H1 (cell line): ENCODE data around the gene CAMTA1. TPM values are rescaled to one million over a fixed set of nuclear protein-coding genes. Genes with fewer than 3 reads are reported as not detected.

ENCODE experiments used
- CTCF ChIA-PET: fragments of 300-600 bp; sonication (Branson Sonifier 250); formaldehyde crosslinking; loops from one replicate; lab custom pipeline; 2021; ENCODE audit not compliant: partially characterized antibody; lab: Charles Lee
- POLR2A ChIA-PET: fragments of 300-600 bp; sonication (Branson Sonifier 250); formaldehyde crosslinking; loops from one replicate; lab custom pipeline; 2021; ENCODE audit warnings: inconsistent platforms; ENCODE audit not compliant: partially characterized antibody; lab: Charles Lee
- DNase-seq, 2 experiments: peaks; one replicate each; pipeline versions ENCODE4 v3.0.0 to v3.0.0-alpha.2; 2010 to 2022; ENCODE audit warnings: low spot score in 2 of 2, low read depth in 1 of 2, mixed read lengths in 1 of 2
- FAIRE-seq: peaks from 2 replicates; lab custom pipeline; 2011; peaks lifted over from hg19 to GRCh38; lab: Jason Lieb, UNC
- H2AFZ ChIP-seq: 2 replicates; pipeline ENCODE4 v1.8.1; 2012; ENCODE audit warnings: low read length, inconsistent platforms
- H2AK5ac ChIP-seq: 2 replicates; pipeline ENCODE4 v1.6.1; 2013; ENCODE audit warnings: low read depth, low read length
- H2BK120ac ChIP-seq: replicated peaks from 2 replicates; pipeline ENCODE3; 2013; ENCODE audit warnings: low read depth, low read length, inconsistent platforms
- H2BK12ac ChIP-seq: 2 replicates; pipeline ENCODE4 v1.6.1; 2013; ENCODE audit warnings: low read depth, low read length
- H2BK15ac ChIP-seq: 2 replicates; pipeline ENCODE4 v1.6.1; 2013; ENCODE audit warnings: low read length
- H2BK20ac ChIP-seq: 2 replicates; pipeline ENCODE4 v1.6.1; 2013; ENCODE audit warnings: low read length
- H2BK5ac ChIP-seq: 2 replicates; pipeline ENCODE4 v1.6.1; 2013; ENCODE audit warnings: low read depth, low read length
- H3K14ac ChIP-seq: 2 replicates; pipeline ENCODE4 v1.6.1; 2013; ENCODE audit warnings: inconsistent platforms; ENCODE audit not compliant: insufficient read length
- H3K18ac ChIP-seq: 2 replicates; pipeline ENCODE4 v1.6.1; 2013; ENCODE audit warnings: low read length; ENCODE audit errors: extremely low read depth
- H3K23ac ChIP-seq: 2 replicates; pipeline ENCODE4 v1.6.1; 2013; ENCODE audit warnings: inconsistent platforms; ENCODE audit not compliant: insufficient read length
- H3K23me2 ChIP-seq: 2 replicates; pipeline ENCODE4 v1.6.1; 2013; ENCODE audit warnings: low read depth, low read length
- H3K27ac ChIP-seq: 2 replicates; pipeline ENCODE4 v1.6.1; 2011; ENCODE audit warnings: low read depth, low read length, inconsistent platforms
- H3K27me3 ChIP-seq, 4 experiments: replicated peaks in 1 of 4; 1 replicate in 1 of 4; 2 replicates in 3 of 4; pipeline versions ENCODE4 v1.6.1 to v1.8.1; 2011 to 2013; ENCODE audit warnings: low read length in 3 of 4, mild to moderate bottlenecking in 3 of 4, inconsistent platforms in 2 of 4, mixed read lengths in 2 of 4, moderate library complexity in 1 of 4; ENCODE audit not compliant: control insufficient read depth in 3 of 4, insufficient read depth in 3 of 4; ENCODE audit errors: extremely low read depth in 1 of 4
- H3K36me3 ChIP-seq, 4 experiments: 2 replicates each; pipeline versions ENCODE4 v1.6.1 to v1.8.1; 2011 to 2013; ENCODE audit warnings: mild to moderate bottlenecking in 4 of 4, low read length in 3 of 4, moderate library complexity in 2 of 4, control low read depth in 1 of 4, inconsistent platforms in 1 of 4; ENCODE audit not compliant: insufficient read depth in 4 of 4, control insufficient read depth in 2 of 4
- H3K4ac ChIP-seq: replicated peaks from 2 replicates; pipeline ENCODE3; 2013; ENCODE audit warnings: low read length, low read depth, mixed read lengths, inconsistent platforms; ENCODE audit not compliant: insufficient read length
- H3K4me1 ChIP-seq, 4 experiments: replicated peaks in 1 of 4; 1 replicate in 1 of 4; 2 replicates in 3 of 4; pipeline versions ENCODE4 v1.6.1 to v1.8.1; 2011 to 2013; ENCODE audit warnings: low read length in 3 of 4, inconsistent platforms in 2 of 4, mixed read lengths in 1 of 4; ENCODE audit not compliant: insufficient read depth in 4 of 4, control insufficient read depth in 3 of 4
- H3K4me2 ChIP-seq, 2 experiments: 2 replicates each; pipeline versions ENCODE4 v1.6.1 to v1.8.1; 2011 to 2013; ENCODE audit warnings: low read depth in 2 of 2, low read length in 2 of 2, control low read depth in 1 of 2, inconsistent platforms in 1 of 2, mild to moderate bottlenecking in 1 of 2; ENCODE audit not compliant: insufficient read depth in 1 of 2
- H3K4me3 ChIP-seq, 4 experiments: fragments of 200-600, 300-600 bp in 1 of 4; sonication (generic), shearing (Covaris generic), sonication (Bioruptor Twin) in 1 of 4; 2 replicates each; pipeline versions ENCODE4 v1.5.1 to v1.8.1; 2011 to 2016; ENCODE audit warnings: low read length in 4 of 4, low read depth in 3 of 4, control low read depth in 2 of 4, inconsistent platforms in 2 of 4, mild to moderate bottlenecking in 2 of 4, mixed read lengths in 1 of 4, moderate library complexity in 1 of 4; ENCODE audit not compliant: insufficient read depth in 2 of 4; ENCODE audit errors: extremely low read depth in 1 of 4
- H3K56ac ChIP-seq: replicated peaks from 2 replicates; pipeline ENCODE3; 2013; ENCODE audit warnings: low read depth, mild to moderate bottlenecking, mixed read lengths, low read length, inconsistent platforms; ENCODE audit not compliant: insufficient read length
- H3K79me1 ChIP-seq: 2 replicates; pipeline ENCODE4 v1.6.1; 2013; ENCODE audit warnings: low read depth, low read length, control low read depth
- H3K79me2 ChIP-seq, 2 experiments: 2 replicates each; pipeline versions ENCODE4 v1.6.1 to v1.8.1; 2012 to 2013; ENCODE audit warnings: low read length in 2 of 2, mild to moderate bottlenecking in 2 of 2, inconsistent platforms in 1 of 2; ENCODE audit not compliant: insufficient read depth in 2 of 2, control insufficient read depth in 1 of 2
- H3K9ac ChIP-seq, 4 experiments: replicated peaks in 1 of 4; 1 replicate in 1 of 4; 2 replicates in 3 of 4; pipeline versions ENCODE4 v1.6.1 to v1.8.1; 2011 to 2013; ENCODE audit warnings: low read depth in 3 of 4, low read length in 3 of 4, control low read depth in 2 of 4, mild to moderate bottlenecking in 2 of 4, moderate library complexity in 2 of 4, inconsistent platforms in 1 of 4; ENCODE audit errors: extremely low read depth in 1 of 4
- H3K9me3 ChIP-seq, 2 experiments: 2 replicates each; pipeline versions ENCODE4 v1.6.1 to v1.8.1; 2012 to 2013; ENCODE audit warnings: mild to moderate bottlenecking in 2 of 2, moderate library complexity in 2 of 2, control low read depth in 1 of 2, inconsistent platforms in 1 of 2, low read depth in 1 of 2, low read length in 1 of 2, mixed read lengths in 1 of 2; ENCODE audit not compliant: insufficient read depth in 2 of 2
- H4K20me1 ChIP-seq, 2 experiments: replicated peaks in 1 of 2; 2 replicates each; pipeline versions ENCODE3 to v1.8.1; 2011 to 2013; ENCODE audit warnings: inconsistent platforms in 2 of 2, low read length in 2 of 2, mild to moderate bottlenecking in 1 of 2; ENCODE audit not compliant: insufficient read depth in 2 of 2, control insufficient read depth in 1 of 2
- H4K5ac ChIP-seq: 2 replicates; pipeline ENCODE4 v1.6.1; 2013; ENCODE audit warnings: low read length, low read depth, mixed read lengths, inconsistent platforms; ENCODE audit not compliant: insufficient read length
- H4K8ac ChIP-seq: 2 replicates; pipeline ENCODE4 v1.8.0; 2013; ENCODE audit warnings: mild to moderate bottlenecking, moderate library complexity, low read length, inconsistent platforms; ENCODE audit not compliant: insufficient read depth; ENCODE audit errors: extremely low read depth
- H4K91ac ChIP-seq: replicated peaks from 2 replicates; pipeline ENCODE3; 2013; ENCODE audit warnings: low read length, mixed read lengths, inconsistent platforms; ENCODE audit not compliant: insufficient read length
- ATF3 ChIP-seq: IDR thresholded peaks from 2 replicates; pipeline ENCODE4 v1.6.1; 2011; ENCODE audit warnings: low read depth, mild to moderate bottlenecking, low read length; ENCODE audit not compliant: insufficient read depth
- BACH1 ChIP-seq: IDR thresholded peaks from 2 replicates; pipeline ENCODE4 v1.6.1; 2012; ENCODE audit warnings: low read length, improper control_type of control experiment
- CHD1 ChIP-seq: IDR thresholded peaks from 2 replicates; pipeline ENCODE4 v1.6.1; 2012; ENCODE audit warnings: low read depth, low read length, improper control_type of control experiment
- CTBP2 ChIP-seq: IDR thresholded peaks from 2 replicates; pipeline ENCODE4 v1.7.0; 2011; ENCODE audit warnings: borderline replicate concordance, mild to moderate bottlenecking, moderate library complexity, mixed read lengths, low read length; ENCODE audit not compliant: insufficient read depth, insufficient read length
- HDAC6 ChIP-seq: IDR thresholded peaks from one replicate; pipeline ENCODE4 v1.7.1; 2012; ENCODE audit warnings: low read depth, mild to moderate bottlenecking, inconsistent platforms, low read length, moderate library complexity
- MAX ChIP-seq: IDR thresholded peaks from 2 replicates; pipeline ENCODE4 v1.6.1; 2012; ENCODE audit warnings: inconsistent platforms
- NANOG ChIP-seq: IDR thresholded peaks from 2 replicates; pipeline ENCODE4 v1.6.1; 2011; ENCODE audit warnings: low read length, low read depth, mild to moderate bottlenecking, inconsistent platforms; ENCODE audit not compliant: insufficient read depth, poor library complexity, severe bottlenecking
- PHF8 ChIP-seq: fragments of 200-600 bp; sonication (generic); conservative IDR thresholded peaks from 2 replicates; pipeline ENCODE4 v1.7.1; 2012; ENCODE audit warnings: low read depth, mild to moderate bottlenecking, inconsistent platforms, low read length, moderate library complexity
- RAD21 ChIP-seq, 2 experiments: IDR thresholded peaks in 1 of 2; conservative IDR thresholded peaks in 1 of 2; 2 replicates each; pipeline ENCODE4 v1.6.1; 2011; ENCODE audit warnings: low read depth in 2 of 2, low read length in 2 of 2, improper control_type of control experiment in 1 of 2, inconsistent platforms in 1 of 2, mild to moderate bottlenecking in 1 of 2, moderate library complexity in 1 of 2
- RBBP5 ChIP-seq: IDR thresholded peaks from 2 replicates; pipeline ENCODE4 v1.7.1; 2012; ENCODE audit warnings: low read depth, mild to moderate bottlenecking, inconsistent platforms, low read length, moderate library complexity, borderline replicate concordance
- TEAD4 ChIP-seq: IDR thresholded peaks from 2 replicates; pipeline ENCODE4 v1.6.1; 2012; ENCODE audit warnings: low read depth, low read length, inconsistent platforms, mixed read lengths
- WGBS, 2 experiments: shearing (Covaris generic) in 1 of 2; methylation state at CpG; one replicate each; pipeline versions ENCODE4 v1.1.6 to v1.1.7; 2013 to 2015; ENCODE audit warnings: low lambda C conversion rate in 2 of 2, mixed read lengths in 2 of 2, inconsistent platforms in 1 of 2, low coverage in 1 of 2, missing lambda C conversion rate in 1 of 2; ENCODE audit not compliant: insufficient replicate concordance in 2 of 2, insufficient coverage in 1 of 2, insufficient read length in 1 of 2; ENCODE audit errors: extremely low coverage in 1 of 2, missing lambda C conversion rate in 1 of 2; 5-methylcytosine and 5-hydroxymethylcytosine counted together
- polyA plus RNA-seq, 7 experiments: library from polyadenylated mRNA; depleted of rRNA in 3 of 7; stranded (reverse) in 5 of 7; unstranded in 2 of 7; fragments of >200 nt in 5 of 7; fragments of 200-250 nt in 2 of 7; gene quantifications; 1 replicate in 5 of 7; 2 replicates in 1 of 7; 4 replicates in 1 of 7; pipeline versions ENCODE4 v1.2.1 to v1.2.3, GENCODE V29; 2011 to 2013; ENCODE audit warnings: missing spikeins in 2 of 7, mixed read lengths in 2 of 7
- total RNA-seq: library from RNA; stranded (reverse); fragmentation: NEBNext Ultra II Directional; extraction: Animal tissue kit (Norgen Biotek cat#: 25700); gene quantifications from 2 replicates; pipeline ENCODE4 v1.2.1, GENCODE V29; 2021

Gene CAMTA1
- total and polyA plus RNA-seq, 2 of the 8 experiments (the other 6 are each of a cell fraction or from before 2014, with no cell fraction given), result 65.0 to 119 TPM

GRCh38 chr1:7334475-7335035 is 549.3 kb downstream of the CAMTA1 start:
- Histone ChIP-seq H3K9me3 (no peaks in the 10 kb centered on the region), H3K27ac (no peak overlapping the region), H3K36me3 (no peaks in the 10 kb centered on the region), H4K5ac (no peak overlapping the region), H3K56ac (no peak overlapping the region), H4K91ac (no peak overlapping the region), H4K20me1 (no peaks in the 10 kb centered on the region), H2BK20ac (no peak overlapping the region), H2AK5ac (no peak overlapping the region), H3K4me1 (peaks cover 2 to 8% (median 4%) of the 10 kb centered on the region in 4 experiments; a peak in 4 of 7 replicates), H3K18ac (no peak overlapping the region), H2AFZ (no peak overlapping the region), H2BK120ac (no peak overlapping the region), H4K8ac (no peak overlapping the region), H3K9ac (no peak overlapping the region), H2BK5ac (no peak overlapping the region), H3K4me2 (no peak overlapping the region), H3K27me3 (no peaks in the 10 kb centered on the region), H3K4ac (no peak overlapping the region), H3K14ac (no peak overlapping the region), H3K79me2 (no peaks in the 10 kb centered on the region), H3K4me3 (no peak overlapping the region), H3K23me2 (no peaks in the 10 kb centered on the region), H3K23ac (no peak overlapping the region), H3K79me1 (no peaks in the 10 kb centered on the region; the same call in 1 of the 2 replicates), H2BK15ac (no peak overlapping the region), H2BK12ac (no peak overlapping the region)
- CTCF ChIA-PET, result interaction anchor here (0.7 to 1.2 kb wide), 5 partner anchors 12 to 206 kb away, joined by 3 to 4 read pairs (median 3); no protein-coding TSS in a partner anchor
- FAIRE-seq (no peak), DNase-seq (no peak)
- TF ChIP-seq RAD21 (IDR thresholded peaks at IDR 0.05 in 1 of 2, conservative IDR thresholded peaks at IDR 0.05 in 1 of 2; ENCODE audit: low read depth in 2 of 2, low read length in 2 of 2) (no peak), PHF8 (no peak), ATF3 (no peak), CTBP2 (no peak), HDAC6 (no peak), TEAD4 (no peak), BACH1 (no peak), MAX (no peak), NANOG (no peak), CHD1 (no peak), RBBP5 (no peak)
- POLR2A ChIA-PET, result no interaction called here
- 72% methylated on average over 10 of the region's 10 CpGs; no CpG with 5 or more reads in 1 of the 2 experiments for WGBS, 2 experiments
